Stimulated activated CD8-positive, alpha-beta memory T cell treated with anti-CD3 and anti-CD28 coated beads, Interleukin-12 subunit alpha, Interleukin-12 subunit beta, amount 100 ng/mL, for 24 hours (primary cell): ENCODE results near the gene DGAT2.
"Not testable (repeated sequence)": the region's sequence is repeated elsewhere in the genome, so short reads cannot be mapped to it uniquely, and the experiment has no call there.

Experiments
- DNase-seq: peaks from one replicate; pipeline ENCODE4 v3.0.0-alpha.2; 2020; ENCODE audit errors: extremely low read depth

Gene DGAT2

GRCh38 chr11:75768112-75768908, at the start of gene DGAT2:
Gene DGAT2 (plus strand): TSS chr11:75768778. CDS start chr11:75768992, 214 bp downstream.
- DNase-seq: peak; percentile 33

- DNase-seq: no peak
Measured at GRCh38 chr11:75719340-75720239, 49.0 kb upstream of the DGAT2 start.

- DNase-seq: no peak
Measured at GRCh38 chr11:75720639-75721038, 47.9 kb upstream of the DGAT2 start.

- DNase-seq: no peak
Measured at GRCh38 chr11:75721852-75722668, 46.5 kb upstream of the DGAT2 start.

- no peak for DNase-seq
Measured at GRCh38 chr11:75722669-75723042, 45.9 kb upstream of the DGAT2 start.

- no peak for DNase-seq
Measured at GRCh38 chr11:75725547-75726320, 42.8 kb upstream of the DGAT2 start.

GRCh38 chr11:75728992-75729391, 39.6 kb upstream of the DGAT2 start:
- DNase-seq: no peak

GRCh38 chr11:75731095-75731494, 37.5 kb upstream of the DGAT2 start:
- no peak for DNase-seq

GRCh38 chr11:75733071-75733430, 35.5 kb upstream of the DGAT2 start:
- no peak for DNase-seq

- no peak for DNase-seq
Measured at GRCh38 chr11:75733431-75734107, 35.0 kb upstream of the DGAT2 start.

- no peak for DNase-seq
Measured at GRCh38 chr11:75734491-75735180, 33.9 kb upstream of the DGAT2 start.

- no peak for DNase-seq
Measured at GRCh38 chr11:75735181-75735845, 33.3 kb upstream of the DGAT2 start.

GRCh38 chr11:75737314-75737713, 31.3 kb upstream of the DGAT2 start:
- DNase-seq: no peak

GRCh38 chr11:75740681-75741080, 27.9 kb upstream of the DGAT2 start:
- DNase-seq: no peak

GRCh38 chr11:75743159-75743558, 25.4 kb upstream of the DGAT2 start:
- not testable (repeated sequence) for DNase-seq

- DNase-seq: no peak
Measured at GRCh38 chr11:75743711-75744563, 24.6 kb upstream of the DGAT2 start.

- no peak for DNase-seq
Measured at GRCh38 chr11:75745807-75746206, 22.8 kb upstream of the DGAT2 start.

GRCh38 chr11:75748729-75749273, 19.8 kb upstream of the DGAT2 start:
- DNase-seq: not testable (repeated sequence)
